AG04449 (cell line): ENCODE measurements around the gene RBM38.
"Not testable (repeated sequence)": the region's sequence is repeated elsewhere in the genome, so short reads cannot be mapped to it uniquely, and the experiment has no call there.

Experiments used
- CTCF ChIA-PET: fragments of 350-600 bp; formaldehyde crosslinking; extraction: SDS; loops from one replicate; lab custom pipeline; 2021; ENCODE audit warnings: antibody characterized with exemption; lab: Yijun Ruan, JAX
- POLR2A ChIA-PET: fragments of 400-600, 350-600 bp; formaldehyde crosslinking; extraction: SDS; loops from one replicate; lab custom pipeline; 2020; ENCODE audit warnings: antibody characterized with exemption, inconsistent platforms; lab: Yijun Ruan, JAX
- DNase-seq: peaks from one replicate; pipeline ENCODE4 v3.0.0-alpha.2; 2010; ENCODE audit warnings: low read depth, low spot score
- H3K4me3 ChIP-seq: 2 replicates; pipeline ENCODE4 v1.5.1; 2011; ENCODE audit warnings: low read depth, mild to moderate bottlenecking, control low read depth, low read length
- TF ChIP-seq, protein P1 (sequence below): IDR thresholded peaks from one replicate; pipeline ENCODE4 v1.5.1; 2011; ENCODE audit warnings: mild to moderate bottlenecking, moderate library complexity, low read length, control low read depth, inconsistent platforms; ENCODE audit not compliant: insufficient read depth; ENCODE audit errors: missing control alignments

Gene RBM38

GRCh38 chr20:57390604-57391438, at the start of gene RBM38:
Gene RBM38 (plus strand): TSS chr20:57391396. CDS start chr20:57391582, 186 bp downstream.
- no peak for DNase-seq
- ChIA-PET CTCF (interaction anchor here (0.6 to 2.4 kb wide), 5 partner anchors 9 to 844 kb away, joined by 3 to 13 read pairs (median 9); no protein-coding TSS in a partner anchor), POLR2A (interaction anchor here (0.6 to 0.8 kb wide), 3 partner anchors 9 to 307 kb away, joined by 3 read pairs; no protein-coding TSS in a partner anchor)
- TF ChIP-seq, protein P1, sequence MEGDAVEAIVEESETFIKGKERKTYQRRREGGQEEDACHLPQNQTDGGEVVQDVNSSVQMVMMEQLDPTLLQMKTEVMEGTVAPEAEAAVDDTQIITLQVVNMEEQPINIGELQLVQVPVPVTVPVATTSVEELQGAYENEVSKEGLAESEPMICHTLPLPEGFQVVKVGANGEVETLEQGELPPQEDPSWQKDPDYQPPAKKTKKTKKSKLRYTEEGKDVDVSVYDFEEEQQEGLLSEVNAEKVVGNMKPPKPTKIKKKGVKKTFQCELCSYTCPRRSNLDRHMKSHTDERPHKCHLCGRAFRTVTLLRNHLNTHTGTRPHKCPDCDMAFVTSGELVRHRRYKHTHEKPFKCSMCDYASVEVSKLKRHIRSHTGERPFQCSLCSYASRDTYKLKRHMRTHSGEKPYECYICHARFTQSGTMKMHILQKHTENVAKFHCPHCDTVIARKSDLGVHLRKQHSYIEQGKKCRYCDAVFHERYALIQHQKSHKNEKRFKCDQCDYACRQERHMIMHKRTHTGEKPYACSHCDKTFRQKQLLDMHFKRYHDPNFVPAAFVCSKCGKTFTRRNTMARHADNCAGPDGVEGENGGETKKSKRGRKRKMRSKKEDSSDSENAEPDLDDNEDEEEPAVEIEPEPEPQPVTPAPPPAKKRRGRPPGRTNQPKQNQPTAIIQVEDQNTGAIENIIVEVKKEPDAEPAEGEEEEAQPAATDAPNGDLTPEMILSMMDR: no peak
- H3K4me3 ChIP-seq: peak within 1 kb of the TSS; percentile 68

DNA sequence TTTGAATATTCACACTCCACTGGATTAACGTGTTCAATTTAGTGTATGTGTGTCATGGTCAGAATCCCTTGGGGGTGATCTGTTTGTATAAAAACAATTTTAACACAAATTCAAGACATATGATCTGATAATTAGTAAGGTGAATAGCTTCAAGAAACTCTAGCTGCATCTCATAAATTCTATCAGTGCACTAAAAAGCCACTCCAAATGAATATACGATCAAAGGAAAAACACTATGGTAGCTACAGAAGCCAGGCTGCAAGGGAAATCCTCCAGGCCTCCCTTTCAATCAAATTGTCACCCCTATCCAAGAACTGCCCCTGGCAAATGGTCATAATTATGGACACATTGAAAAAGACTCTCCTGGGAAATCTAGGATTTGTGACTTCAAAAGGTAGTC, 49.5 kb upstream of the RBM38 start:
- ChIA-PET CTCF (interaction anchor here (0.8 to 9.7 kb wide), 4 partner anchors 10 to 791 kb away, joined by 3 to 173 read pairs (median 3); partner anchors contain the start of gene RAE1), POLR2A (no interaction called here)
- TF ChIP-seq, protein P1: no peak
- DNase-seq: no peak
- H3K4me3 ChIP-seq: no peak overlapping the region

DNA sequence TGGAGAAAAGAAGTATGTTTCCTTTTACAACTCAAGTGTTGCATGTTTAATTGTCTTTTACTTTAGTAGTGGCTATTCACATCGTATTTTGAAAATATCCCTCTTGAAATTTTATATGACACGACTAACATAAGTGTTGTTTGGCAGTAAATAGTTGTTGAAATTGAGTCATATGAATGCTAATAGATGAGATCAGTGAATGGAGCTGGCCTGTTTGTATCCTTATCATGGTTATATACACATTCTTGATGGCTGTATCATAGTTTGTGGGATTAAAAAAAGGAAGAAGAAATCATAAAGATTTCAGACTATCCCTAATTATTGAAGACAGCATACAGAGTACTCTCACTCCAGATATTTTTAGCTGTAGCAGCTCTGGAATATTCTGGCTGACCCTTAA, 48.4 kb upstream of the RBM38 start:
- ChIA-PET POLR2A (no interaction called here), CTCF (interaction anchor here (0.9 to 9.7 kb wide), 2 partner anchors 247 to 251 kb away, joined by 4 to 173 read pairs; no protein-coding TSS in a partner anchor)
- DNase-seq: no peak
- TF ChIP-seq, protein P1: no peak
- no peak overlapping the region for H3K4me3 ChIP-seq

GRCh38 chr20:57346477-57346876, 44.7 kb upstream of the RBM38 start:
- CTCF ChIA-PET: interaction anchor here (0.6 to 9.7 kb wide), 32 partner anchors 8 to 796 kb away, joined by 3 to 173 read pairs (median 4); partner anchors contain the start of gene SPO11

GRCh38 chr20:57347393-57347792, 43.8 kb upstream of the RBM38 start:
- TF ChIP-seq, protein P1: no peak
- DNase-seq: no peak
- H3K4me3 ChIP-seq: no peak overlapping the region
- ChIA-PET POLR2A (no interaction called here), CTCF (interaction anchor here (0.9 to 9.7 kb wide), 13 partner anchors 12 to 797 kb away, joined by 3 to 173 read pairs (median 8); no protein-coding TSS in a partner anchor)

More at GRCh38 chr20:57346477-57346876, 44.7 kb upstream of the RBM38 start:
- peak; percentile 29 for DNase-seq
- no peak overlapping the region for H3K4me3 ChIP-seq
- POLR2A ChIA-PET: no interaction called here
- TF ChIP-seq, protein P1: peak; percentile 70

- DNase-seq, POLR2A ChIA-PET, H3K4me3 ChIP-seq: not testable (repeated sequence)
- CTCF ChIA-PET: interaction anchor here (0.9 to 9.7 kb wide), 11 partner anchors 11 to 798 kb away, joined by 3 to 173 read pairs (median 9); no protein-coding TSS in a partner anchor
These were observed 42.8 kb upstream of the RBM38 start for GRCh38 chr20:57348200-57348921.

DNA sequence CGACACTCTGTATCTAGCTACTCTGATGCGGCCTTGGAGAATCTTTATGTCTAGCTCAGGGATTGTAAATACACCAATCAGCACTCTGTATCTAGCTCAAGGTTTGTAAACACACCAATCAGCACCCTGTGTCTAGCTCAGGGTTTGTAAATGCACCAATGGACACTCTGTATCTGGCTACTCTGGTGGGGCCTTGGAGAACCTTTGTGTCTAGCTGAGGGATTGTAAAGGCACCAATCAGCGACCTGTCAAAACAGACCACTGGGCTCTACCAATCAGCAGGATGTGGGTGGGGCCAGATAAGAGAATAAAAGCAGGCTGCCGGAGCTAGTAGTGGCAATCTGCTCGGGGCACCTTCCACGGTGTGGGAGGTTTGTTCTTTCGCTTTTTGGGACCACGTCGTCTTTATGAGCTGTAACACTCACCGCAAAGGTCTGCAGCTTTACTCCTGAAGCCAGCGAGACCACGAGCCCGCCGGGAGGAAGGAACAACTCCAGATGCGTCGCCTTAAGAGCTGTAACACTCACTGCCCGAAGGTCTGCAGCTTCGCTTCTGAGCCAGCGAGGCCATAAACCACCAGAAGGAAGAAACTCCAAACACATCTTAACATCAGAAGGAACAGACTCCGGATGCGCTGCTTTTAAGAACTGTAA, 42.1 kb upstream of the RBM38 start:
- POLR2A ChIA-PET, H3K4me3 ChIP-seq: not testable (repeated sequence)

More for the DNA sequence above, 42.1 kb upstream of the RBM38 start:
- CTCF ChIA-PET: interaction anchor here (1.0 to 9.7 kb wide), 7 partner anchors 9 to 798 kb away, joined by 3 to 173 read pairs (median 9); no protein-coding TSS in a partner anchor
- DNase-seq: not testable (repeated sequence)
